Activated CD4-positive, alpha-beta T cell treated with anti-CD3 and anti-CD28 coated beads for 24 hours (primary cell): Measurements from ENCODE around the gene PAK2.
"Not testable (repeated sequence)": the region's sequence is repeated elsewhere in the genome, so short reads cannot be mapped to it uniquely, and the experiment has no call there.

Experiments used
- DNase-seq, 2 donors: peaks; one replicate each; pipeline ENCODE4 v3.0.0-alpha.2; 2020; ENCODE audit warnings: low read depth in 2 of 2

PAK2 gene

DNA sequence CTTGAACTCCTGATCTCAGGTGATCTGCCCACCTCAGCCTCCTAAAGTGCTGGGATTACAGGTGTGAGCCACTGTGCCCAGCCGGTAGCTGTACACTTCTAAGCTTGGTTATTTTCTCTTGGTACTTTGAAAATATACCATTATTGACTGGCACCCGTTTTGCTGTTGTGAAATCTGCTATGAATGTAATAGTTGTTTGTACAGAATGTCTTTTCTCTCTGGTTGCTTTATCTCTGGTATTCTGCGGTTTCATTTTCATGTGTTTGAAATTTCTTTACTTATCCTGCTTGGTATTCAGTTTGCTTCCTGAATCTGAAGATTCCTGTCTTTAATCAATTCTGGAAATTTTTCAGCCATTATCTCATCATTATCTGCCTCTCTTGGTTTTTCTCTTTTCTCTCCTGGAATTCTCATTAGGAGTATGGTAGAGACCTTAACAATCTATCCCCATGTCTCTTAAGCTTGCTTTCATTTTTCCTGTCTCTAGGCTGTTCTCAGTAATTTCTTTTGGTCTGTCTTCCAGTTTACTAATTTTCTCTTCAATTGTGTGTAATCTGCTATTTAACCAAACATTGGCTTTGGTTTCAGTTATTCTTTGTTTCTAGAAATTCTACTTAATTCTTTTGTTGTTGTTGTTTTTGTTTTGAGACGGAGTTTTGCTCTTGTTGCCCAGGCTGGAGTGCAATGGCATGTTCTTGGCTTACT is 2.8 kb upstream of the PAK2 start:
- no peak for DNase-seq

DNA sequence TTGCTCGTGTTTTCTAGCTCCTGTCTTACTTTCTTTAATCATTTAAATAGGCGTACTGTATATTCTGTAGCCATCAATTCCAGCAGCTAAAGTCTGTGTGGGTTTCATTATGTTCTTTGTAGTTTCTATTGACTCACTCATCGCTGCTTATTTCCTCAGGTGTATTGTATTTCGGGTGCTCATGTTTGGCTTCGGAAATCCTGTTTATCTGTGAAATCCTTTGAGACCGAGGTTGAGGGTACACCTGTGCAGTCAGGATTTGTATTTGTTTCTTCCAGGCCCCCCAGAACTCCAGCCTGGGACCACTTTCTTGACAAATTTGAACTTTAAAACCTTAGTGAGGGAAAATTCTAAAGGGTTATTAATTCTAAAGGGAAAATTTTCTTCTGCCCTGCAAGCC is 2.0 kb upstream of the PAK2 start:
- DNase-seq = no peak

DNA sequence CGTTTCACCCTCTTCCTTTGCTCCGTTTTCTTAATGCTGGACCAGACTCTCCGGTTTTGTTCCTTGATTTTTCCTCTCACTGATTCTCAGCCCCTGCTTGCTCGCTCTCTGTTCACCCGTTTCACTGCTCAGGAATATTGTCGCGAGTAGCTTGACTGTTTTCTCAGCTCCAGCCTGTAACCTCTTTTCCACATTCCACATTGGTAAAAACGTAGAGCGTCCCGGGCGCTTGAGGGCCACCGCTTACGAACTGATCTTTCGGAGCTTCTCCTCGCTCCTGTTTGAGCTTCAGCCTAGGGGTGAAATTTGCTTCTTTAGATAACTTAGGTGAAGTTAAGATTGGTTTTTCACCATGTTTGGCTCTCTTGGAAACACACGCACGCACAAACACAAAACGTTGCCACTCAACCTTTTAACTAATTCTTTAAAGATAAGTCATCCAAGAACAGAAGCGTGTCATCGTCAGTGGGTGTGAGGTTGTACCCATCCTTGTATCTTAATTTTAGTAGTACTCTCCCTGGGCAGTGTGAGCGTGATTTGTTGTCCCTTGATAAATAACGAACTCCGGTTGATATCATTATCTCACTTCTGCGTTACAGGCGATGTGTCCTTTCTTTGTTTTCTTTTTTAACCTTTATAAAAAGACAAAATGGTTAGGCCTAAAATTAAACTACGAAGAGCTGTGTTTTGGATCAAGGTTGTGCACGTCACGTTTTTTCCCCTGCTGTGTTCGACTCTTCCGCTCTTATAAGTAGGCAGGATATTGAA is 1.0 kb downstream of the PAK2 start:
- DNase-seq = peak in 1 of 2 donors; percentile 15

DNA sequence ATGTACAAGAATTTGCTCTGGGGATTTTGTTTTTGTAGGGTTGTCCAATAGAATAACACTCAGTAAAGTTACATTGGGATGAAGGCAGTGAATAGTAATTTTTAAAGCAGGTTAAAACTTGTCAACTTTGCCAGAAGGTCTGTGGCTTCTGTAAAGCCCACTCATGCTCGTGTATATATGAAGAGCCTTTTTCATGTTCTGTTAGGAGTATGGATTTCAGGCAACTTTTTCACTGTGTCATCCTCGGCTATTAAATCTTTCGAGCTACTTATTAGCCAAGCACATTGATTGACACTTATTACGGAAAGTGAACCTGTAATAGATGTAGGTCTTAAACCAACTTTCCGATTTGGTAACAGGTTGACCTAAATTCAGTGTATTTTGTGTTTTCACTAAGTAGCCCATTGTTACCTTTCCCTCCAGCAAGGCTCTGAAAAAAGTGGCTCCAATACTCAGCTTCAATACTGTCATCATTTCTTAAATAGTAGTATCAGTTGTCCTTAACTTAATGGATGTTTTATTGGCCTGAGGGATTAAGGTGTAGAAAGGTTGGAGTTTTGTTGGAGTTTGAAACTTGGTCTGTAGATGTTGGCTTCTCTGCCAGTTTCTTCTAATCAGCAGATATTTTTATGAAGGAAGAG is 1.7 kb downstream of the PAK2 start:
- DNase-seq = no peak

DNA sequence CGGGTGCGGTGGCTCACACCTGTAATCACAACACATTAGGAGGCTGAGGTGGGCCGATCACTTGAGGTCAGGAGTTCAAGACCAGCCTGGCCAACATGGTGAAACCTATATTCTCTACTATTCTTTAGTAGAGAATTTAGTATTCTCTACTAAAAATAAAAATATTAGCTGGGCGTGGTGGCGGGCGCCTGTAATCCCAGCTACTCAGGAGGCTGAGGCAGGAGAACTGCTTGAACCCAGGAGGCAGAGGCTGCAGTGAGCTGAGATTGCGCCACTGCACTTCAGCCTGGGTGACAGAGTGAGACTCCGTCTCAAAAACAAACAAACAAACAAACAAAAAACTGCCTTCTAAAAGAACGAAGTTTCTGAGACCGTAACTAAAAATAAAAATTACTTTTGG is 3.9 kb downstream of the PAK2 start:
- DNase-seq = not testable (repeated sequence)

DNA sequence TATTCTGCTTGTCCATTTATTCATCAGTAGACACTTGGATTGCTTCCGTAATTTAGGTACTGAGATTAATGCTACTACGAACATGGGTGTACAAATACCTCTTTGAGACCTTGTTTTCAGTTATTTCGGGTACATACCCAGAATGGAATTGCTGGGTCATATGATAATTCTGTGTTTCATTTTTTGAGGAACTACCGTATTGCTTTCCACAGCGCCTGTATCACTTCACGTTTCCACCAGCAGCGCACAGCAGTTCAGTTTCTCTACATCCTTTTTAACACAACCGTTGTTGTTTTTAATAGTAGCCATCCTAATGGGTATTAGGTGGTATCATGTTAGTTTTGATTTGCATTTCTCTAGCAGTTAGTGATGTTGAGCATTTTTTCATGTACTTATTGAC is 9.5 kb downstream of the PAK2 start:
- no peak for DNase-seq

DNA sequence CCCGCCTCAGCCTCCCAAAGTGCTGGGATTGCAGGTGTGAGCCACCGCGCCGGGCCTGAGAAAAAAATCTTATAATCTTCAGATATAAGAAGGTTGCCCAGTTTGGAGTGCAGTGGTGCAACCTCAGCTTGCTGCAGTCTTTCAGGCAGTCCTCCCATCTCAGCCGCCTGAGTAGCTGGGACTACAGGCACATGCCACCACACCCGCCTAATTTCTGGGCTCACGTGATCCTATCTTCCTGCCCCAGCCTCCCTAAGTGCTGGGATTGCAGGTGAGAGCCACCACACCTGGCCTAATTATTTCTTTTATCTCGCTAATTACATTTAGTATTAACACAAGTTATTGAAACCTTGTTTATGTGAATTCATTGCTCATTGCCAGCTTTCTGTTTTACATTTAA is 13.5 kb downstream of the PAK2 start:
- no peak for DNase-seq

DNA sequence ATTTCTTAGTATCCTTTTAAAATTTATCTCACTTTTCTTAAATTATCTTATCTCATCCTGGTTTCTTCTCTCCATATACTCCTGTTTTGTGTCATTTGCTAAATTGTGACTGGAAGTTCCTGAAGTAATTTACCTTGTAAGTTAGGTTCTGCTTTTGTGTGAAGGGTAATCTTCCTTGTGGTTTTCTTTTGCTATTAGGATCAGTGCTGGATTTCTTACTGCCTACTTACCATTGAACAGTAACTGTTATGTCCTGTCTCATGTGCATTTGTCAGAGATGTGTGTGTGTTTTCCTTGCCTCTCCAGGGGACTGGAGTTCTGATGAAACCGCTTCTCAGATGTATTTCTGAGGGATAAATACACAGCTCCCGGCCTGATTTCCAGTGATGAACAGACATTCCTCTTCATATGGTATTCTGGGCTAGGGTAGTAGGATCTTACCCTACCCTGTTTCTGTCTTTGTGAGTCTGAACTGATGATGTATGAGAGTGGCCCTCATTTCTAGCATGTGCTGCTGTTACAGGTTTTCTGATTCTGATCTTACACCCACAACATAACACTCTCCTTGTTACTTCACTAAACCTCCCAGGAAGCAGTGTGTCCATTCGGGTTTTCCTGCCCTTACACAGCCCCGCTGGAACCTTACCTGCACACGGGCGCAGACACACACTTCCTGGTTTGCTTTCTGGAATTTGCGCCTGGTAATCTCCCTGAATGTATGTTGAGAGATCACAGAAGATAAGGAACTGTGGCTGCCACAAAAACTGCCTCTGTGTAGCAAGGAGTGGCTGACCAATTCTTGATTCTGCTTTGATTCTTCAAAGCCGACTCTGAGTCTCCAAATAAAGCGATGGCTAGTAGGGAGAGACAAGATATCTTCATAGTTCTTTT is 14.7 kb downstream of the PAK2 start:
- DNase-seq = no peak

DNA sequence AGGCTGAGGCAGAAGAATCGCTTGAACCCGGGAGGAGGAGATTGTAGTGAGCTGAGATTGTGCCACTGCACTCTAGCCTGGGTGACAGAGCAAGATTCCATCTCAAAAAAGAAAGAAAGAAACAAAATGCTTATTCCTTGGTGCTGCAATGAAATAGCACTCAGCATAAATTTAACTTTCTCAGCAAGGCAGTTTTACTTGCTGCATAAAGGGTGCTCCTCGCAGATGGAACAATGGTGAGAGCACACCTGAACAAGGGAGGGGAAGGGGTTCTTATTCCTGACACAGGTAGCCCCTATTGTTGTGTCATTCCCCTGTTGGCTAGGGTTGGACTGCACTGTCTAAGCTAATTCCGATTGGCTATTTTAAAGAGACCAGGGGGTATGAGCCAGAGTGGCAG is 17.1 kb downstream of the PAK2 start:
- no peak for DNase-seq

DNA sequence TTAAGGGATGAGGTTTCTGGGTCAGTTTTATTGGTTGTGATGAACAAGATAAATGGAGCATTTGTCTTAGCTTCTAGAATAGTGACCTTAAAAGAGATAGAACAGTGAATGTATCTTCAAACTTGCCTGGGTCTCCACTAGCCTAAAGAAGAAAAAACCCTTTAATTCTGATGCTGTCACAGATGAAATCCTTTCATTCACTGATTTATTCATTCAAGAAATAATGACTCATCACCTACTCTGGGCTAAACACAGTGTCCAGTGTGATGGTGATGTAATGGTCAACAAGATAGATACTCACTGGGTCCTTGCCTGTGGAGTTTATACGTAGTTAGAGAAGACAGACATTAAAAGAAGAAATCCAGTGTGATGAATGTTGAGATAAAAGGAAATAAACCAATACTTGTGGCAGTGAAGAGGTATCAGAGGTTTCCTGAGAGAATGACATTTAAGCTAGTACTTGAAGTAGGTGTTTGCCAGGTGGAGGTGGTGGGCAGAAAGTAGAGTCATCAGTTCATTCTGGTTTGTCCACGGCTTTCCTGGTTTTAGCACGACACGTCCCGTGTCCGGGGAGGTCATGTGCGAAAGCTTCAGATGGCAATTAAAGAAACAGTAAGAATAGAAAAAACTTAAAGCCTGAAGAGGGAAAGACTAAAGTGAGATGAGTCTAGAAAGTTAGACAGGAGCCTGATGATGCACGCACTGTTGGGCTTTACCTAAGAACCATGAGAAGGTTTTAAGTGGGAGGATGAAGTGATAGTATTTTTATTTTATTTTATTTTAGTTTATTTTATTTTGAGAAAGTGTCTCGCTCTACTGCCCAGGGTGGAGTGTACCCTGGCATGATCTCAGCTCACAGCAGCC is 18.5 kb downstream of the PAK2 start:
- no peak for DNase-seq

DNA sequence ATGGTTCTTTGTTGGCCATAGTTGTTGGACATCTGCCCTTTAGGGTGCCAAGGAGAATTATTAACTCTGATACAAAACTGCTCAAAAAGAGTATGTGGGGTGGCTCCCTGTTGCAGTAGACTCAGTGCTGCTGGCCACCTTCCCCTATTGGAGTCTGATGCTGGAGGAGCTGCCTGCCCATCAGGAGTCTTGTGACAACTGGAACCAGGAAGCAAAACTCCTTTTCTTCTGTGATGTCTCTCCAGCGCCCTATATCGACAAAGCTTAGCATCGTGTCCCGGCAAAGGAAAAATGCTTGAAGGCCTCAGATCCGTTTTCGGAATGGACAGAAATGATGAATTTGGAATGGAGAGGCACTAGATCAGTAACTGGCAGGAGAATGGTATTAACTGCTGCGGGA is 23.5 kb downstream of the PAK2 start:
- DNase-seq = no peak

DNA sequence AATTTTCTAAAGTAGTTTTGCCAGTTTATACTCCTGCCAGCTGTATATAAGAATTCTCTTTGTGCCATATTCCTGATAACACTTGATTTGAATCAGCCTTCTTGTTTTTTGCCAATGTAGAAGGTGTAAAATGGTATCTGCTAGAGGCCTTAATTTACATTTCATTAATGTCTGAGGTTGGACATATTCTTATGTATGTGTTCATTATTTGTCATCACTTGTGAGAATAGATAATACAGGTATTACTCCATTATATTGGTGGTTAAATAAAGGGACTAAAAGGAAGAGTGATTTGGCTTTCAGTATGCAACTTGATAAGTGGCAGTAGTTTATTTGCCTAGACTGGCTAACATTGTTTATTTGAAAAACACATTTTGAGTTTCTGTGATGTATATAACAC is 25.8 kb downstream of the PAK2 start:
- no peak for DNase-seq

DNA sequence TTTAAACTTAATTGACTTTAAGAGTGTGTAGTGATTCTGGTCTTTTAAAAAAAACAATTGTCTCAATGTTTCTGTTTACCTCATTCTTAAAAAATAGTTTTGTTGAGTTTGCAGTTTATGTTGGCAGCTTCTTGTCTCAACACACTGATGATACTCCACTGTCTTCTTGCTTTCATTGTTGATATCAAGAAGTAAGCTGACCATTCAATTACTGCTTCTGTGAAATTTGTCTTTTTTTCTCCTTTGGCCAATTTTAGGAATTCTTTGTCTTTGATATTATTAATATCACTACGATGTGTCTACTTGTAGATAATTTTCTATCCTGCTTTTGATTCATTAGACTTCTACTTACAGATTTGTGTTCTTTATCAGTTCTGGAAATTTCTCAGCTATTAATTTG is 31.4 kb downstream of the PAK2 start:
- DNase-seq = no peak

DNA sequence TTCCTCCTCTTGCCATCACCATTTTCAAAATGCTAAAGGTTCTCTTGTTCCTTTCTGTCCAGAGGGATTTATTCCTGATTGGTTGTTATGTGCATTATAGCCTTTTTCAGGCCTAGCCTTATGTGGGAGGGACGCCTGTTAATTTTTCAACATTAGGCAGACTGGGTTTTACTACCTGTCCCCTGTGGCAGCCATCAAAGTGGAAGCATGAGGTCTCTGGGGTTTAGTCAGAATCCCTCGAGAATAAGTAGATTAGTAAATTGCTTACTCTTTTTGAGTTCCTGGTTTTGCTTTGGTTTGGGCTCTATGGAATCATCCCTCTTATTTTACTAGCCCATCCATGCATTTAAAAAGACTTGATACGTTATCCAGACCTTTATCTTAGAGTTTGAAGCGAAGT is 32.4 kb downstream of the PAK2 start:
- no peak for DNase-seq

DNA sequence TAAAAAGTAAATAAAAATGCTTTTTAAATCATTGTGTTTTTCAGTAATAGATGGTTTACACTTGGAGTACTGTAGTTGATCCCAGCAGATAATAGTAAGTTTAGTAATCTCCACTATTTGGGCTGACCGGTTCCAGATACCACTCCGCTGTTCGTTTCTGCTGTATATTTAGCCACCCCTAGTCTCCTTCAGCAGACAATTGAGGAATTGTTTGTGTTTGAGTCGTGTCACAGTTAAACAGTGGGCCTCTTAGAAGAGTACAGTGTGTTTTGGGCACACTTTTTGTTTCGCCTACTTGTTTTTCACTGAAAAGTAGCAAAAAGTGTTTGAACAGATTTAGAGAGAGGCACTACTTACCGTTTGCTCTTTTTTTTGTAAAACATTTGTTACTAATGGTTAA is 33.2 kb downstream of the PAK2 start:
- no peak for DNase-seq

DNA sequence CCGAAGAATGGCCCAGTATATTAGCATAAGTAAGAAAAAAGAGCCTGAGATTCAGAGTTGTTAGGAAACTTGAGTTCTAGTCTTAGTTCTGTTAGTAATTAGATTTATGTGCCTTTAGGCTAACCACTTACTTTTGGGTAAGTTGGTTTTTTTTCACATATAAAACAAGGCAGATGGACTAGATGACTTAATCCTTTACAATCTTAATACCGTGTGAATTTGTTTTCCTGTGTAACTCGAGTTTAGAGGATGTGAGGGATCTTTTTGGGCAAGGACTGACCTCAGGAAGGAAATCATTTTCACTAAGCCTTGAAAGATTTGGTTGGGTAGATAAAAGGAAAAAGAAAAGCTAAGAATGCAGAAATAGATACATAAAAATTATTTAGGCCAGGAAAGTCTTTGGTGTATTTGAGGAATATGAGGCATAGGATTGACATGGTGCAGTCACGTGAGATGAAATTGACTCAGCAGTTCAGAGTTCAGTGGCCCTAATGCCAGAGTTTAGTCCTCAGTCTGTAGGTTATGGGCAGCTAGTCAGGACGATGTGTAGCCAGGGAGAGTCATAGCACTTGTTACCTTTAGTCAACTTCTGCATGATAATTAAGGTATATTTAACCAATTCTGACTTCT is 34.6 kb downstream of the PAK2 start:
- no peak for DNase-seq

DNA sequence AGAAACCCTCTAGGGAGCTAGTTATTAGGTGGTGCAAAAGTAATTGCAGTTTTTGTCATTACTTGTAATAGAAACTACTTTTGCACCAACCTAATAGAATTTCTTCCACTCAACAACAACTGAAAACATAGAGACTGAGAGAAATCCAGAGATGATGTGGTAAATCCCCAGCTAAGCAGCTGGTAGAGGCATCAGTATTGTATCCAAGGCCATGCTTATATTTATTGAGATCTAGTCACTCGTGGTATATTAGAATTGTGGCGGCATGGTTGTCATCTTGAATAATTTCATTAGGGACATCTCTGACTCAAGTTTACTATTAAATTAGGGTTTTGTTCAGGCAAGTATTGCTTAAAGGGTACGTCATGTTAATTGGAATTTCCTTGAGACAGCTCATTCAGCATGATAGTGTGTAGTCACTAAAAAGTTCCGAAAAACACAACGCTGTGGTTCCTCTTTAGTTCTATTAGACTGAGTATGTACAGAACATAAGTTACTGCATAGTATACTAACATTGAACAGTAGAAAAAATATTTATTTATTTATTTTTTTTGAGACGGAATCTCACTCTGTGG is 35.3 kb downstream of the PAK2 start:
- DNase-seq = no peak

DNA sequence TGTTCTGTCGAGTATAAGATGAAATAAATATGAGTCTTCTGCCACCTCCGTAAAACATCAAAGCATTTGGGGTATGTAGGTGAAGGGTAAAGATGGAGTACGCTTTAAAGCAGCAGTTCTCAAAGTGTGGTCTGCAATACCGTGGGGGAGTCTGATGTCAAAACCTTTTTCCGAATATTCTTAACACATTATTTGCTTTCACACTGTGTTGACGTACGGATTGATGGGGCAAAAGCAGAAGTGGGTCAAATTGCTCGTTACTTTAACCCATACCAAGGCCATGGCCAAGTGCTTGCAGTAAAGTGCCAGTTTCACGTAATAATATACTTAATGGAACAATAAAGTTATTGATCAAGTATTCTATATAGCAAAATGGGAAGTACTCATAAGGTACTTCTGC is 36.3 kb downstream of the PAK2 start:
- no peak for DNase-seq

DNA sequence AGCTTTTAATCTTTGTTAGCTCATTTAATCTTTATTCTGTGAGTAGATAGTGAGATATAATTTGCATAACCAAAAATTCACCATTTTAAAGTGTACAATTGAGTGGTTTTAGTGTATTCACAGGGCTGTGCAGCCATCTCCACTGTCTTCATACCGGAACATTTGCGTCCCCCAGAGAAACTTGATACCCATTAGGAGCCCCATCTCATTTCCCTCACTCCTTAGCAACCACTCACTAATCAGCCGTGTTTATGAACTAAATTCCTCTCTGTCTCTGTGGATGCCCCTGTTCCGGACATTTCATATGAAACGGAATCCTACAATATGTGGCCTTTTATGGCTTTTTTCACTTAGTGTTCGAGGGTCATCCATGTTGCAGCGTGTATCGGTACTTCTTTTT is 38.2 kb downstream of the PAK2 start:
- DNase-seq = no peak

DNA sequence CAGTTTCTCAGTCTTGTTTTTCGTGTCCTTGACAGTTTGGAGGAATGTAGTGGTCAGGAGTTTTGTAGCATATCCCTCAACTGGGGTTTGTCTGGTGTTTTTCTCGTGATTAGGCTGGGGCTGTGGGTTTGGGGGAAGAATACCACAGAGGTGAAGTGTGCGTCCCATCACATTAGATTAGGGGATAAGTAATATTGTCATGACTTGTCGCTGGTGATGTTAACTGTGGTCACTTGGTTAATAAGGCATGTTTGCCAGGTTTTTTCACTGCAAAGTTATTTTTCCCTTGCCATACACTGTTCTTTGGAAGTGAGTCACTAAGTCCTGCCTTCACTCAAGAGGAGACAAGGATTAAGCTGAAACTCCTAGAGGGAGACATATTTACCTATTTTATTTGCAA is 39.1 kb downstream of the PAK2 start:
- DNase-seq = no peak
